GM18517 (cell line): ENCODE measurements around the gene ZNRF2.

Source experiments
- ATAC-seq: cut with Tn5 transposase; IDR thresholded peaks from one replicate; pipeline ENCODE4 v1.9.1; 2021; ENCODE audit warnings: mild to moderate bottlenecking, moderate library complexity; ENCODE audit not compliant: unreplicated experiment

Gene ZNRF2

GRCh38 chr7:30403477-30403876, 119.1 kb downstream of the ZNRF2 start:
- no peak for ATAC-seq

GRCh38 chr7:30405179-30405578, 120.8 kb downstream of the ZNRF2 start:
- ATAC-seq, result no peak

GRCh38 chr7:30406664-30407425, 122.4 kb downstream of the ZNRF2 start:
- ATAC-seq, result no peak

GRCh38 chr7:30411173-30411572, 126.8 kb downstream of the ZNRF2 start:
- ATAC-seq, result no peak

- no peak for ATAC-seq
These were observed 127.5 kb downstream of the ZNRF2 start for GRCh38 chr7:30411897-30412296.

- ATAC-seq, result no peak
These were observed 128.5 kb downstream of the ZNRF2 start for GRCh38 chr7:30412782-30413504.

GRCh38 chr7:30413864-30414263, 129.5 kb downstream of the ZNRF2 start:
- ATAC-seq, result no peak
